ENCODE data around the gene USP27X.

Gene USP27X

GRCh38 chrX:49879656-49880277 is 483 bp downstream of the USP27X start:
- TF ChIP-seq, protein P1, sequence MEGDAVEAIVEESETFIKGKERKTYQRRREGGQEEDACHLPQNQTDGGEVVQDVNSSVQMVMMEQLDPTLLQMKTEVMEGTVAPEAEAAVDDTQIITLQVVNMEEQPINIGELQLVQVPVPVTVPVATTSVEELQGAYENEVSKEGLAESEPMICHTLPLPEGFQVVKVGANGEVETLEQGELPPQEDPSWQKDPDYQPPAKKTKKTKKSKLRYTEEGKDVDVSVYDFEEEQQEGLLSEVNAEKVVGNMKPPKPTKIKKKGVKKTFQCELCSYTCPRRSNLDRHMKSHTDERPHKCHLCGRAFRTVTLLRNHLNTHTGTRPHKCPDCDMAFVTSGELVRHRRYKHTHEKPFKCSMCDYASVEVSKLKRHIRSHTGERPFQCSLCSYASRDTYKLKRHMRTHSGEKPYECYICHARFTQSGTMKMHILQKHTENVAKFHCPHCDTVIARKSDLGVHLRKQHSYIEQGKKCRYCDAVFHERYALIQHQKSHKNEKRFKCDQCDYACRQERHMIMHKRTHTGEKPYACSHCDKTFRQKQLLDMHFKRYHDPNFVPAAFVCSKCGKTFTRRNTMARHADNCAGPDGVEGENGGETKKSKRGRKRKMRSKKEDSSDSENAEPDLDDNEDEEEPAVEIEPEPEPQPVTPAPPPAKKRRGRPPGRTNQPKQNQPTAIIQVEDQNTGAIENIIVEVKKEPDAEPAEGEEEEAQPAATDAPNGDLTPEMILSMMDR (IDR thresholded peaks at IDR 0.05; ENCODE audit: insufficient read depth, missing control alignments) = no peak
- FAIRE-seq (no peak), DNase-seq (ENCODE audit: insufficient read length, low spot score) (no peak)

DNA sequence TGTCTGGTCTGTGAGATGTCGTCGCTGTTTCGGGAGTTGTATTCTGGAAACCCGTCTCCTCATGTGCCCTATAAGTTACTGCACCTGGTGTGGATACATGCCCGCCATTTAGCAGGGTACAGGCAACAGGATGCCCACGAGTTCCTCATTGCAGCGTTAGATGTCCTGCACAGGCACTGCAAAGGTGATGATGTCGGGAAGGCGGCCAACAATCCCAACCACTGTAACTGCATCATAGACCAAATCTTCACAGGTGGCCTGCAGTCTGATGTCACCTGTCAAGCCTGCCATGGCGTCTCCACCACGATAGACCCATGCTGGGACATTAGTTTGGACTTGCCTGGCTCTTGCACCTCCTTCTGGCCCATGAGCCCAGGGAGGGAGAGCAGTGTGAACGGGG is 1.4 kb downstream of the USP27X start:
- TF ChIP-seq, protein P1 (IDR thresholded peaks at IDR 0.05; ENCODE audit: insufficient read depth, missing control alignments) = no peak
- no peak for FAIRE-seq
- no peak for DNase-seq (ENCODE audit: insufficient read length, low spot score)

GRCh38 chrX:49884290-49884862 is 5.1 kb downstream of the USP27X start:
- DNase-seq (ENCODE audit: insufficient read length, low spot score) (no peak), FAIRE-seq (no peak)
- TF ChIP-seq, protein P1 (IDR thresholded peaks at IDR 0.05; ENCODE audit: insufficient read depth, missing control alignments) = peak; percentile 54

- TF ChIP-seq, protein P1 (IDR thresholded peaks at IDR 0.05; ENCODE audit: insufficient read depth, missing control alignments) = no peak
- FAIRE-seq (no peak), DNase-seq (ENCODE audit: insufficient read length, low spot score) (no peak)
These were observed 13.3 kb downstream of the USP27X start for GRCh38 chrX:49892542-49892941.

- DNase-seq (ENCODE audit: insufficient read length, low spot score) (no peak), FAIRE-seq (no peak)
- TF ChIP-seq, protein P1 (IDR thresholded peaks at IDR 0.05; ENCODE audit: insufficient read depth, missing control alignments) = no peak
These were observed 17.7 kb downstream of the USP27X start for GRCh38 chrX:49896951-49897350.

- DNase-seq (ENCODE audit: insufficient read length, low spot score) (no peak), FAIRE-seq (no peak)
- TF ChIP-seq, protein P1 (IDR thresholded peaks at IDR 0.05; ENCODE audit: insufficient read depth, missing control alignments) = no peak
These were observed 21.8 kb downstream of the USP27X start for GRCh38 chrX:49901048-49901447.

DNA sequence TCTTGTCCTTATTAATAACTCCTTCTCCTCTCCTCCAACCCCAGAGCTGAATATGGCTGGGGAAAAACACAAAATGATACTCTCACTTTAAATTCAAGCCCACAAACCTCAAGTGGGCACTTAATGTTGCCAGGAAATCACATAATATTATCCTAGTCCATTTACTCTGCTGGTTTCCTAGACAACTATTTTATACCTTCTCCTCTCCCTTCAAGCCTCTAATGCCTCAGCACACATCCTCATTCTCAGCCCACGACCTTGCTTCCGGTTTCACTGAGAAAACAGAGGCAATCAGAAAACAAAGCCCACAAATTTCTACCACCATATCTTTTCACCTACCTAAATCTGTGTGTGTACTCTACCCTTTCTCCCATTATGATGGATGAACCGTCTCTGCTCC is 31.1 kb downstream of the USP27X start:
- no peak for DNase-seq (ENCODE audit: insufficient read length, low spot score)
- TF ChIP-seq, protein P1 (IDR thresholded peaks at IDR 0.05; ENCODE audit: insufficient read depth, missing control alignments) = no peak
- FAIRE-seq = no peak
